Thoracic aorta (tissue), 2 donors: ENCODE measurements around the gene YWHAE. TPM values are rescaled to one million over a fixed set of nuclear protein-coding genes. Genes with fewer than 3 reads are reported as not detected.
"Not testable (repeated sequence)": the region's sequence is repeated elsewhere in the genome, so short reads cannot be mapped to it uniquely, and the experiment has no call there.

Source experiments
- ATAC-seq: fragments of 150-250 bp; one replicate; pipeline ENCODE4 v1.8.0; 2017; ENCODE audit warnings: low read depth; ENCODE audit not compliant: insufficient number of reproducible peaks, low FRiP score
- DNase-seq: peaks from one replicate; pipeline ENCODE4 v3.0.0-alpha.2; 2020; ENCODE audit warnings: low spot score
- H3K27ac ChIP-seq, 2 donors: fragments of 200-600 bp; sonication (generic); 1 replicate in 1 of 2; 2 replicates in 1 of 2; pipeline ENCODE4 v1.5.1; 2016; ENCODE audit warnings: mild to moderate bottlenecking in 2 of 2, moderate library complexity in 2 of 2
- H3K27me3 ChIP-seq: fragments of 200-600 bp; sonication (generic); replicated peaks from 2 replicates; pipeline ENCODE4 v1.6.0; 2016; ENCODE audit warnings: mild to moderate bottlenecking; ENCODE audit not compliant: insufficient read depth
- H3K36me3 ChIP-seq: fragments of 200-600 bp; sonication (generic); one replicate; pipeline ENCODE4 v1.5.1; 2016
- H3K4me1 ChIP-seq, 2 donors: fragments of 200-600 bp; sonication (generic); 1 replicate in 1 of 2; 2 replicates in 1 of 2; pipeline versions ENCODE4 v1.5.1 to v1.6.0; 2016; ENCODE audit warnings: low read depth in 2 of 2, mild to moderate bottlenecking in 1 of 2; ENCODE audit not compliant: control insufficient read depth in 1 of 2
- H3K4me3 ChIP-seq: fragments of 200-600 bp; sonication (generic); 2 replicates; pipeline ENCODE4 v1.5.1; 2016; ENCODE audit warnings: mild to moderate bottlenecking
- H3K9me3 ChIP-seq: fragments of 200-600 bp; sonication (generic); 2 replicates; pipeline ENCODE4 v1.5.1; 2016
- CTCF ChIP-seq: fragments of 200-600 bp; sonication (generic); IDR thresholded peaks from one replicate; pipeline ENCODE4 v1.5.1; 2019; ENCODE audit warnings: antibody characterized with exemption
- total RNA-seq, 2 donors: library from RNA; depleted of rRNA; stranded (reverse); fragments of >200 nt; gene quantifications; one replicate each; pipeline versions ENCODE4 v1.1.0 to v1.2.3, GENCODE V29; 2016

YWHAE gene
- total RNA-seq, 2 donors from 2014 or later = 178 to 593 TPM

DNA sequence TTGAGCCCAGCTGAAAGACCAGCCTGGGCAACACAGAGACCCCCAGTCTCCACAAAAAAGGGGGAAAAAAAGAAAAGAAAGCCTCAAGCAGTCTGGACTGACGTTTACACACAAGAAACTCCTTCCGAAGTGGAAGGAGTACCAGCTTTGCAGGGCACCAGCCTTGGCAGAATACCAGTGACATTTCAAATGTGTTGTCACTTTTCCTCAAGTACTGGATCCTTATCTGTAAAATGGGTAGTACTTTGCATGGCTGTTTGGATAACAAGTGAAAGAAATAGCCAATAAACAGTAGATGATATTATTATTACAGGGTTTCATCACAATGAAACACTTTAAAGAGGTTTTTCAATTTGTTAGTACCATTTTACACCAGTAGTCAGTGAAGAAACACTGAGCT, 14.2 kb downstream of the YWHAE start:
- Histone ChIP-seq H3K27me3 (no peaks in the 10 kb centered on the region), H3K36me3 (no peaks in the 10 kb centered on the region), H3K27ac (peak overlapping the region in 1 of 2 donors; percentile 5), H3K4me1 (peaks cover 57 to 94% of the 10 kb centered on the region in 2 donors), H3K4me3 (no peak overlapping the region), H3K9me3 (no peaks in the 10 kb centered on the region)
- no peak for TF ChIP-seq CTCF
- ATAC-seq (no peak), DNase-seq (no peak)

GRCh38 chr17:1384905-1385435, 15.1 kb downstream of the YWHAE start:
- TF ChIP-seq CTCF = no peak
- ATAC-seq (no peak), DNase-seq (no peak)
- Histone ChIP-seq H3K4me3 (no peak overlapping the region), H3K4me1 (peaks cover 54 to 94% of the 10 kb centered on the region in 2 donors), H3K27ac (peak overlapping the region; percentile 30 to 39), H3K36me3 (no peaks in the 10 kb centered on the region), H3K9me3 (no peaks in the 10 kb centered on the region), H3K27me3 (no peaks in the 10 kb centered on the region)

GRCh38 chr17:1379930-1380313, 20.1 kb downstream of the YWHAE start:
- DNase-seq (no peak), ATAC-seq (no peak)
- Histone ChIP-seq H3K4me1 (peaks cover 60 to 96% of the 10 kb centered on the region in 2 donors), H3K27me3 (no peaks in the 10 kb centered on the region), H3K36me3 (no peaks in the 10 kb centered on the region), H3K27ac (peak overlapping the region in 1 of 2 donors; percentile 23), H3K4me3 (no peak overlapping the region), H3K9me3 (no peaks in the 10 kb centered on the region)
- no peak for TF ChIP-seq CTCF

DNA sequence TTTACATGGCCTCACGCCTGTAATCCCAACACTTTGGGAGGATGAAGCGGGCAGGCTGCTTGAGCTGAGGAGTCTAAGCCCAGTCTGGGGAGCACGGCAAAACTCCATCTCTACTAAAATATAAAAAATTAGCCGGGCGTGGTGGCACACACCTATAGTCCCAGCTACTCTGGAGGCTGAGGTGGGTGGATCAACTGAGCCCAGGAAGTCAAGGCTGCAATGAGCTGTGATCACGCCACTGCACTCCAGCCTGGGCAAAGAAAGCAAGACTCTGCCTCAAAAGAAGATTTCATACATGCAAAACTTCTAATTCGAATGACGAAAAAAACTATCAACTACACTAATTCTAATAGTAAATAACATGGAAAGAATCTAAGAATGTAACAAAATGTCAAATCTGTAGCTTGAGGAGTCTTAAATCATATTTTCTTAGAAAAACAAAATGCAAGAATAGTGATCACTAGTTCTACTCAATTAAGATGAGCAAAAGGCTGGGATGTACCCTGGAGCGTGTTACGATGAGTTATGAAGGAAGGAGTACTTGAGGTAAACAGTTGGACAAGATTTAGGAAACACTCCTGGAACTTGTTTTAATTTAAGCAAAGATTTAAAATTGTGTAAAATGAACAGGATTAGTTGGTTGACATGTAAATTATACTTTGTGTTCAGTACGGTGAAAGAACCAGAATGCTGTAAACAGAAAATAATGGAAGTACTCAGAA, 20.7 kb downstream of the YWHAE start:
- DNase-seq (no peak), ATAC-seq (no peak)
- Histone ChIP-seq H3K27ac (no peak overlapping the region), H3K27me3 (no peaks in the 10 kb centered on the region), H3K4me3 (no peak overlapping the region), H3K9me3 (no peaks in the 10 kb centered on the region), H3K4me1 (peaks cover 63 to 96% of the 10 kb centered on the region in 2 donors), H3K36me3 (no peaks in the 10 kb centered on the region)
- no peak for TF ChIP-seq CTCF

DNA sequence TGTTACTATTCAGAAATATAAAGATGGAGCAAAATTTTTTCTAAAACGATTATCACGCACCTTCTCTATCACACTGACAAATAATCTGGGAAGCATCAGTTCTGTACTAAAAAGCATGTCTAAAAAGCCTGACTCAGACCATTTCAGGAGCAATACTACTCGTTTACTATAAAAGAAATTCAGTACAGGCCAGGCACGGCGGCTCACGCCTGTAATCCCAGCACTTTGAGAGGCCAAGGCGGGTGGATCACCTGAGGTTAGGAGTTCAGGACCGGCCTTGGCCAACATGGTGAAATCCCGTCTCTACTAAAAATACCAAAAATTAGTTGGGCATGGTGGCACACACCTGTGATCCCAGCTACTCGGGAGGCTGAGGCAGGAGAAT, 21.6 kb downstream of the YWHAE start:
- H3K9me3 ChIP-seq, H3K4me3 ChIP-seq, H3K27me3 ChIP-seq, H3K36me3 ChIP-seq, ATAC-seq, H3K27ac ChIP-seq, DNase-seq: not testable (repeated sequence)
- H3K4me1 ChIP-seq = peaks cover 68 to 96% of the 10 kb centered on the region in 2 donors
